NB4 (cell line): Measurements from ENCODE around the gene AGXT.

Source experiments
- MYC ChIP-seq: IDR thresholded peaks from 2 replicates; pipeline ENCODE4 v1.6.1; 2011; ENCODE audit warnings: low read depth, low read length
- POLR2A ChIP-seq: IDR thresholded peaks from 2 replicates; pipeline ENCODE4 v1.6.1; 2011; ENCODE audit warnings: mild to moderate bottlenecking; ENCODE audit not compliant: insufficient read length; ENCODE audit errors: extremely low read depth
- TF ChIP-seq, protein P1 (sequence below): IDR thresholded peaks from one replicate; pipeline ENCODE4 v1.5.1; 2012; ENCODE audit warnings: low read depth, low read length
- TF ChIP-seq, protein P2 (sequence below): IDR thresholded peaks from 2 replicates; pipeline ENCODE4 v1.6.1; 2011; ENCODE audit warnings: low read depth, low read length

DNA sequence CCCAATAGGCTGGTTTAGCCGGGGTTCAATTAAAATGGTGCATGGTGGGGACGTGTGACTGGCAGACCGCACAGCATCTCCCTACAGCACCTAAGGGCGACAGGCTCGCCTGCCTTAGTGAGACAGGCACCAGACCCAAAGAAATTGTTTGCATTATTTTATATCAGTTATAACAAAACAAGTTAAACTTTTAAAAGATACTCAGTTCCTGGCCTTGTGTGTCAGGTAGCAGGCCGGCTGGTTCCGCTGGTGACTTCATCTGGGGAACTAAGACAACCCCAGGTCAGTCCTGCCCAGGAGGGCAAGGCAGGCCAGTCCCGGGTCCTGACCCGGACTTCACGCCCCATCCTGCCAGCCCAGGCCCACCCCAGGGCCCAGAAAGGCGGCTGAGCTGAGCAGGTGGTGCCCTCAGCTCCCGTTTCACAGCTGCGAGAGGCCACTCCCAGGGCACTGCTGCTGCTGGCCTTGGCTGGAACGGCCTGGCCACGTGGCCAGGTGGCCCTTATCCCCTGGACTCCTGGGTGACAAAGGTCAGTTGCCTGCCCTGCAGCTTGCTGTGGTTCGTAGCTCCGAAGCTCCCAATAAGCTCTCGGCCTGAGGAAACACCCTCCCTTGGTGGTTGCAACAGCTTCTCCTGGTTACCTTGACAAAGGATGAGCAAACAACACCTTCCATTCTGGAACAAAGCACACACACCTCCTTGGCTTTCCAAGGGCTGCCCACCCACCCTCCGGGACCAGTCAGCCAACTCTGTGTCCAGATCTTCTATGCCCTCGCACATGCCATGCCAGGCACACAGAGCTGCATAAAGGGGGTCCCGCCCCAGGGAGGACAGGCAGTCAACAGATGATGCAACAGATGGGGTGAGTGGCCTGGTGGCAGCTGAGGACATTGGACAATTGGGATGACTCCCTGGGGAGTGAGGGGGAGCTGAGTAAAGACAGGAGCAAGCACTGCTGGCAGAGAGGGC is 11.3 kb upstream of the AGXT start:
- TF ChIP-seq, protein P1, sequence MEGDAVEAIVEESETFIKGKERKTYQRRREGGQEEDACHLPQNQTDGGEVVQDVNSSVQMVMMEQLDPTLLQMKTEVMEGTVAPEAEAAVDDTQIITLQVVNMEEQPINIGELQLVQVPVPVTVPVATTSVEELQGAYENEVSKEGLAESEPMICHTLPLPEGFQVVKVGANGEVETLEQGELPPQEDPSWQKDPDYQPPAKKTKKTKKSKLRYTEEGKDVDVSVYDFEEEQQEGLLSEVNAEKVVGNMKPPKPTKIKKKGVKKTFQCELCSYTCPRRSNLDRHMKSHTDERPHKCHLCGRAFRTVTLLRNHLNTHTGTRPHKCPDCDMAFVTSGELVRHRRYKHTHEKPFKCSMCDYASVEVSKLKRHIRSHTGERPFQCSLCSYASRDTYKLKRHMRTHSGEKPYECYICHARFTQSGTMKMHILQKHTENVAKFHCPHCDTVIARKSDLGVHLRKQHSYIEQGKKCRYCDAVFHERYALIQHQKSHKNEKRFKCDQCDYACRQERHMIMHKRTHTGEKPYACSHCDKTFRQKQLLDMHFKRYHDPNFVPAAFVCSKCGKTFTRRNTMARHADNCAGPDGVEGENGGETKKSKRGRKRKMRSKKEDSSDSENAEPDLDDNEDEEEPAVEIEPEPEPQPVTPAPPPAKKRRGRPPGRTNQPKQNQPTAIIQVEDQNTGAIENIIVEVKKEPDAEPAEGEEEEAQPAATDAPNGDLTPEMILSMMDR: no peak
- TF ChIP-seq, protein P2, sequence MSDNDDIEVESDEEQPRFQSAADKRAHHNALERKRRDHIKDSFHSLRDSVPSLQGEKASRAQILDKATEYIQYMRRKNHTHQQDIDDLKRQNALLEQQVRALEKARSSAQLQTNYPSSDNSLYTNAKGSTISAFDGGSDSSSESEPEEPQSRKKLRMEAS: no peak
- TF ChIP-seq POLR2A (no peak), MYC (no peak)
